Frontal cortex (tissue), 4 donors: ENCODE data around the gene CRY1. TPM values are rescaled to one million over a fixed set of nuclear protein-coding genes. Genes with fewer than 3 reads are reported as not detected.

ENCODE experiments used
- DNase-seq, 2 donors: peaks; one replicate each; pipeline ENCODE4 v3.0.0; 2012; ENCODE audit warnings: low spot score in 2 of 2
- FAIRE-seq: peaks from 2 replicates; lab custom pipeline; 2012; peaks lifted over from hg19 to GRCh38; lab: Jason Lieb, UNC
- total RNA-seq: library from RNA; depleted of rRNA; stranded (reverse); fragments of >200 nt; gene quantifications from one replicate; pipeline ENCODE4 v1.2.3, GENCODE V29; 2014
- donor health status: control.
- donor health status: control.
- donor health status: control.

CRY1 gene
- 41.2 TPM for total RNA-seq

GRCh38 chr12:107093417-107094182, at the start of gene CRY1:
TSS of gene CRY1 (minus strand) at chr12:107093549. CDS start at chr12:107092961, 588 bp downstream.
- DNase-seq (peak; percentile 88 to 91), FAIRE-seq (no peak)

- no peak for FAIRE-seq
- DNase-seq, result no peak
Observed at GRCh38 chr12:107139787-107140186, 46.4 kb upstream of the CRY1 start.

DNA sequence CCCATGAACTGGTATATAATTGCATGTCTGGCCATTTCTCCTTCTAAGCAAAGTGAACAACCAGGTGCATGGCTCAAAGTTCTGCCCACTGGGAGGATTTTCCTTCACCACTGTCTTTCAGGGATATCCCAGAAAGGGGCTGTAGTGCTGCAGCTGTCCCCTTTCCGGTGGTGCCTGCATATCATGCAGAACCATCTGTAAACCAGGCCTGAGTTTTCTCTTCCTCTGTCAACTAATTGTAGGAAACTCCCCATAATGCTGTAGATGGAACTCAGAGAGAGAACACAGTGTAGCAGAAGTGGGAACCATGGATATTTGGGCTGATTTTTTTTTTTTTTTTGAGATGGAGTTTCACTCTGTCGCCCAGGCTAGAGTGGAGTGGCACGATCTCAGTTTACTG, 45.6 kb upstream of the CRY1 start:
- no peak for FAIRE-seq
- DNase-seq, result no peak

DNA sequence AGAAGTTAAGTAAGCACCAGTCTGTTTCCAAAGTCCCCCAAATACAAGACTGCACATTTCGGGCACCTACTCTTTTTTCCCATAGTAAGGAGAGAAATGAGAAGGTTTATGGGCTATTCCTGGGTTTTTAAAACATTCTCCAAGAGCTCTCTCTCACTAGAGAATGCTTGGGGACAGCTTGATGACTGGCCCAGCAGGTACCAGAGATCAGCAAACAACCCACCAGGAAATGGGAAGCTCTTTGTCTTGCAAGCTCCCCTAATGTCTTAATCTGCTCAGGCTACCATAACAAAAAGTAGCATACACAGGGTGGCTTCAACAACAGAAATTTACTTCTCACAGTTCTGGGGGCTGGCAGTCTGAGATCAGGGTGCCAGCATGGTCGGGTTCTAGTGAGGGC, 41.8 kb upstream of the CRY1 start:
- no peak for FAIRE-seq
- no peak for DNase-seq

- FAIRE-seq (no peak), DNase-seq (no peak)
Observed at GRCh38 chr12:107134558-107134957, 41.2 kb upstream of the CRY1 start.

DNA sequence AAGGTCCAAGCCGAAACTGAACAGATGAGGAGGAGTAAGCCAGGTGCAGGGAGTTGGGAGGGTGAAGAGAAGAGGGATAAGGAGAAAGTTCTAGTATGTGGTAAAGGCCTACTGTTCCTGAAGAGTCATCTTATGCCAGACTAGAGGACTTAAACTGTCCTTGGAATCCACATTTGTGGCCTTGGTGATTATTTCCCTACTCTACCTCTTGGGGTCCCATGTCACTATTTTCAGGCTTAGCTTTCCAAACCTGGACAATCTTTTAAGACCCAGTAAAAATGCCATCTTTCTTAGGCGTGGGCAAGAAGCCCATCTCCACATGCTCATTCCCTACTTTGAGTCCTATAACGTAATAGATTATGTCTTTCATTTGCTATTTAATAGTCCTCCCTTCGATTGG, 40.1 kb upstream of the CRY1 start:
- DNase-seq (no peak), FAIRE-seq (no peak)

- FAIRE-seq (peak; percentile 37), DNase-seq (peak; percentile 11 to 43)
Observed at GRCh38 chr12:107131832-107132616, 38.7 kb upstream of the CRY1 start.

GRCh38 chr12:107130830-107131611, 37.7 kb upstream of the CRY1 start:
- DNase-seq (no peak), FAIRE-seq (no peak)

GRCh38 chr12:107129315-107129930, 36.1 kb upstream of the CRY1 start:
- FAIRE-seq, result no peak
- no peak for DNase-seq

DNA sequence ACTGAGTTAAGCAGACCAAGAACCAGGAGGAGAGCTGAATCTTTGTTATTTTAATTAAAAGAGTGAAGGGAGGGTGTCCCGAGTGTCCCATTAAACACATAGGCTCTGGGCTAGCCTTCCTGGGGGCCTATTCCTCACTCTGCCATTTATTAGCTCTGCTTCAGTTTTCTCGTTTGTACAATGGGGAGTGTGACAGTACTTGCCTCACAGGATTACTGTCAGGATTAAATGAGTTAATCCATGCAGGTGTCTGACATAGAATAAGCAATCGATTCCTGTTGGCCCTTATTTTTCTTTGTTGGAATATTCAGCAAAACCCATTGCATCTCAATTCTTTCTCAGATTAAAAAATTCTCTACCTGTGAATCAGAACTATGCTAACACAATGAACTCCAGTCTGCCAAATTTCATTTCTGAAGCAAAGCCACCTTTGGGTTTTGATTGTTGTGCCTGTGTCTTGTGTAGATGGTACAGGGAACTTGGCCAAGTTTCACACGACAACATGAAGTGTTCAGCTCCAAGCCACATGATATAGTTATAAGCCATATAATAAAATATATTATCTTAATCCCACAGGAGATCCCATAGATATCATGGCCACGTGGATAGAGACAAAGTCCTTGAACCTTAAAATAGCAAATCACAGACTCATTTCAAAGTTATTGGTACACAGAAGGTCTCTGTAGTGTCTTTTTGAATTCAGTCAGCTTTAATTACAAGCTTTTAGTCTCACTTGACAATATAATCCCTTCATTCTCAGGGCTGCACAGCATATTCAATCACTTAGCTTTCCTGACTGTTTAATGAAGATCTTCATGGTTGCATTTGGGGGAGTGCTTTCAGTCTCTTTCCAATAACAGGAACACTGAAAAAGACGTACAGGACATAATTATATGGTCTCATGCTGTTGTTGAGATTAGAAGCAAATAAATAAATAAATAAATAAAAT, 34.4 kb upstream of the CRY1 start:
- DNase-seq, result no peak
- no peak for FAIRE-seq

DNA sequence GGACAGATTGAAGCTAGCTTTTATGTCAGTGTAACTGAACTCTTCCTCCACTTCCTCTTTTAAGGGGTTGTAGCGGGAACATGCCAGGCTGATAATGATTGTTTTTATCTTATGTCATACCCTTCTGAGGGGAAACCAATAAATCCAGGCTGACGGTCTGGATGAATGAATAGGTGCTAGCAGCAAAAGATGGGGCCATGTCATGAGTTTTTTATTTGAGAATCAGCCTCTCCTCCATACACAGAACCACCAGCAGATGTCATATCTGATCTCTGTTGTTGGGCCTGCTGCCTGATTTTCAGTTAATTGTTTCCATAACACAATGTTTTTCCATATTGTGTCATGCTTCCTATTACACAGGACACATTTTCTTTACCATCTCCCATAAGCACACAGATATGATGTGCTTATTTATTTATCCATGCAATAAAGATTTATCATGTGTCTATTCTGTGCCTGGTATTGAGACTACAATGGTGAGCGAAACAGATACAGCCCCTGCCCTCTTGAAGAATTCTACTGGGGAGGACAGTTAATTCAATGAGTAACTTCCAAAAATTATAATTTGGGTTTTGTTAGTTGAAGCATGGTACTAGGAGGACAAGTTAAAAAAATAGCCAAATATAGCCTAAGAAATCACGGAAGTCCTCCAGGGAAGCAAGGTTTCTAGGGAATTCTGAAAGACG, 33.6 kb upstream of the CRY1 start:
- DNase-seq (no peak), FAIRE-seq (no peak)

GRCh38 chr12:107125833-107126232, 32.5 kb upstream of the CRY1 start:
- FAIRE-seq (no peak), DNase-seq (no peak)

GRCh38 chr12:107122452-107122958, 29.2 kb upstream of the CRY1 start:
- FAIRE-seq (no peak), DNase-seq (no peak)

DNA sequence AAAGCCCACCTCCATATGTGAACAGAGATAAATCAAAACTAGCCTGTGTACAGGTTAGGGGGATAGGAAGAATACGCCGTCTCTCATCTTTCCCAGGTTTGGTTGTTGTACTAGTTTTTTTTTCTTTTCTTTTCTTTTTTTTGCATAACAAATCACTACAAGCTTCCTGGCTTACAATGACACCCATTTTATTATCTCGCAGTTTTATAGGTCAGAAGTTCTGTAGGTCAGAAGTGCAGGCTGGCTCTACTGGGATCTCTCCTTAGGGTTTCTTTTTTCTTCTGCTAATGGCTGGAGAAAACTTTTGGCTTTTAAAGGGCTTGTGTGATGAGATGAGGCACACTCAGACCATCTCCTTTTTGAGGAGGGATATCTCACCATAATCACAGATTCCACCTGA, 25.7 kb upstream of the CRY1 start:
- FAIRE-seq, result no peak
- no peak for DNase-seq

DNA sequence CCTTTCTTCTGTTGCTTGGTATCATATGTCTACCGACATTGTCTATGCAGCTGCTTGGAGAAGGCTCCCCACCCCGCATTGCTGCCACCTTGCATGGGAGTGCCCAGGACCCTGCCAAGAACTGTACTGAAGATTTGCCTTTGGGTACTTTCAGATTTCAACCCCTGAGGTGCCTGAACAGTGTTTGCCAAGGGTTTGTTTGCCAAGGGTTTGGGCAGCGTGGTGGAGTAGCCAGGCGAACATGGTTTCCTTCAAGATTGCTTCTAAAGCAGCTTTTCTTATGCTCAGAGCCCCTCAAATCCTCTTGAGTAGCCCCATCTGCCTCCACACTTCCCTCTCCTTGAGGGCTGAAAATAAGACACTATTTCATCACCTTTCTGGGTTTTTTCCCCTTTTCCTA, 25.3 kb upstream of the CRY1 start:
- DNase-seq, result no peak

GRCh38 chr12:107115119-107115518, 21.8 kb upstream of the CRY1 start:
- DNase-seq (no peak), FAIRE-seq (no peak)

More for the DNA sequence above, 25.3 kb upstream of the CRY1 start:
- no peak for FAIRE-seq

GRCh38 chr12:107111314-107111713, 18.0 kb upstream of the CRY1 start:
- no peak for DNase-seq
- FAIRE-seq, result no peak
